OCI-LY7 (cell line): ENCODE measurements around the gene PIGM.

ENCODE experiments used
- EZH2phosphoT487 ChIP-seq: fragments of 200-600 bp; sonication (generic); IDR thresholded peaks from 2 replicates; pipeline ENCODE4 v1.6.1; 2018; ENCODE audit warnings: low read depth, borderline replicate concordance, mild to moderate bottlenecking, mixed run types, antibody characterized with exemption, low read length, moderate library complexity, mixed read lengths
- TF ChIP-seq, protein P1 (sequence below): fragments of 200-600 bp; sonication (generic); conservative IDR thresholded peaks from 2 replicates; pipeline ENCODE4 v1.5.1; 2014; ENCODE audit warnings: mild to moderate bottlenecking, antibody characterized with exemption, low read length, moderate library complexity, mixed read lengths

DNA sequence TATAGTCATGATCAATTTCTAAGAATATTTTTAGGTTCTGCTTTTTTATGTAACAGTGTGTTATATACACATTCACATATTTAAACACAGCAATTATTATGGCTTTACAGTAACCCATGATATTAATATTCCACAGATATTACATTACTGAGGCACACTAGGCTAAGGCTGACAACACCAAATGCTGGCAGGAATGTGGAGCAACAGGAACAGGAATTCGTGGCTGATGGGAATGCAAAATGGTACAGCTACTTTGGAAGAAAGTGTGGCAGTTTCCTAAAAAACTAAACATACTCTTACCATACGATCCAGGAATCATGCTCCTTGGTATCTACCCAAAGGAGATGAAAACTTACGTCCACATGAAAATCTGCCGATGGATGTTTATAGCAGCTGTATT is 47.7 kb upstream of the PIGM start:
- TF ChIP-seq, protein P1, sequence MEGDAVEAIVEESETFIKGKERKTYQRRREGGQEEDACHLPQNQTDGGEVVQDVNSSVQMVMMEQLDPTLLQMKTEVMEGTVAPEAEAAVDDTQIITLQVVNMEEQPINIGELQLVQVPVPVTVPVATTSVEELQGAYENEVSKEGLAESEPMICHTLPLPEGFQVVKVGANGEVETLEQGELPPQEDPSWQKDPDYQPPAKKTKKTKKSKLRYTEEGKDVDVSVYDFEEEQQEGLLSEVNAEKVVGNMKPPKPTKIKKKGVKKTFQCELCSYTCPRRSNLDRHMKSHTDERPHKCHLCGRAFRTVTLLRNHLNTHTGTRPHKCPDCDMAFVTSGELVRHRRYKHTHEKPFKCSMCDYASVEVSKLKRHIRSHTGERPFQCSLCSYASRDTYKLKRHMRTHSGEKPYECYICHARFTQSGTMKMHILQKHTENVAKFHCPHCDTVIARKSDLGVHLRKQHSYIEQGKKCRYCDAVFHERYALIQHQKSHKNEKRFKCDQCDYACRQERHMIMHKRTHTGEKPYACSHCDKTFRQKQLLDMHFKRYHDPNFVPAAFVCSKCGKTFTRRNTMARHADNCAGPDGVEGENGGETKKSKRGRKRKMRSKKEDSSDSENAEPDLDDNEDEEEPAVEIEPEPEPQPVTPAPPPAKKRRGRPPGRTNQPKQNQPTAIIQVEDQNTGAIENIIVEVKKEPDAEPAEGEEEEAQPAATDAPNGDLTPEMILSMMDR: no peak
- TF ChIP-seq EZH2phosphoT487: no peak
